NCI-H748 treated with DMSO at 0.1 percent for 48 hours (cell line): Measurements from ENCODE around the gene DUOX2.
A peak's percentile ranks its signal among the peaks of the same experiment; 100 is the strongest.
"Not testable (repeated sequence)": the region's sequence is repeated elsewhere in the genome, so short reads cannot be mapped to it uniquely, and the experiment has no call there.

Experiments
- DNase-seq: peaks from one replicate; lab custom pipeline; 2025; lab: John Stamatoyannopoulos, UW

Gene DUOX2

DNA sequence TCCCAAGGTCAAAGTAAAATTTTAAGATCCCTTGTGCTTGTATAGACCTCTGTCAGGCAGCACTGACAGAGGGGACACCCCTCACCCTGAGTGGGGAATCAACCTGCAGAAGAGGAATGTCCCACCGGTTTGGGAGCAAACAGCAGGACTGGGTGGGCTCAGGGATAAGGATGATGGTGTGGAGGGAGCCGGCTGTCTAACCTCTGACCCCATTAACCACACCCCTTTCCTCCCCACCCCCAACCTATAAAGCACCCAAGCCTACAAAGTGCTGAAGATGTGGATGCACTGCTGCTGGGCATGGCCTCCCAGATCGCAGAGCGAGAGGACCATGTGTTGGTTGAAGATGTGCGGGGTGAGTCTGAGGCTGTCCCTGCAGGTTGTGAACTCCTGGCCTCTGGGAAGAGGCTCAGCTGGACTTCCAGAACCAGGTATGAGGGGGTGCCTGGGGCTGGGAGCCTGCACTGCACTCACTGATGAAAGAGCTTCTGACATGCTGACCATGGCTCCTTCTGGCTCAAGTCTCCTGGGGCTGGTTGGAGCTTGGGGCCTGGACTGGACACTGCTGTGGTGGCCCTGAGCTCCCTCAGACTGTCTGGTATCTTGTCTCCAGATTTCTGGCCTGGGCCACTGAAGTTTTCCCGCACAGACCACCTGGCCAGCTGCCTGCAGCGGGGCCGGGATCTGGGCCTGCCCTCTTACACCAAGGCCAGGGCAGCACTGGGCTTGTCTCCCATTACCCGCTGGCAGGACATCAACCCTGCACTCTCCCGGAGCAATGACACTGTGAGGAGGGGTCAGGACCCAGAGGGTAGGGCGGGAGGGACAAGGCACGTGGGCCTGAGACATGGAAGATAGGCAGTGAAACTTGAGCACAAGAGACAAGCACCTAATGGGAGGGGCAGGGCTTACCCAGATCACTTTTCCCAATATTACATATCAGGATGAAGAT, 25.1 kb upstream of the DUOX2 start:
- no peak for DNase-seq

DNA sequence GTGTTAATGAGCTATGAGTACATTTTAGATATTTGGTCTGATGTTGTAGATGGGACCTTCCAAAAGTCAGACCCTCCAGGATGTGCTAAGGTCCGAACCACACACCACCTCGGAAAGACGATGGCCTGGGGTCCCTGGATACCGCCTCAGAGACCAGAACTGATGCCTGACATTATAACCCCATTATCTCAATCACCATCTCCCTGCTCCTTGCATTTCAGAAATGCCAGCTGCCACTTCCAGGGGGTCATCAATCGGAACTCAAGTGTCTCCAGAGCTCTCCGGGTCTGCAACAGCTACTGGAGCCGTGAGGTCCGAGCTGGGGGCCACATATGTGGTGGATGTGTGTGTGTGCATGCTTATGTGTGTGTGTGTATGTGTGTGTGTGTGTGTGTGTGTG, 23.7 kb upstream of the DUOX2 start:
- DNase-seq = no peak

DNA sequence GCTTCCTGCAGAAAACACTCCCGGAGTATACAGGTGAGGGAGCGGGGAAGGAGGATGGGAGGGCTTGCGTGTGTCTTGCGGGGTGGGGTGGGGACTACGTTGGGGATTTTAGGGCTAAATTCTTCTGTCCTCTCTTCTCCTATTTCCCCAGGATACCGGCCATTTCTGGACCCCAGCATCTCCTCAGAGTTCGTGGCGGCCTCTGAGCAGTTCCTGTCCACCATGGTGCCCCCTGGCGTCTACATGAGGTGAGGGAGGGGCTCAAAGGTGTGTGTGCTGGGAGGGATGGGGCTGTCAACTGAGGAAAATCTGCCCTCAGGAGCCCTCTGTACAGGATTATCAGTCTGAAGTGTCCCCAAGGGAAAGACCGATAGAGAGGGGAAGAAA, 22.4 kb upstream of the DUOX2 start:
- DNase-seq = no peak

DNA sequence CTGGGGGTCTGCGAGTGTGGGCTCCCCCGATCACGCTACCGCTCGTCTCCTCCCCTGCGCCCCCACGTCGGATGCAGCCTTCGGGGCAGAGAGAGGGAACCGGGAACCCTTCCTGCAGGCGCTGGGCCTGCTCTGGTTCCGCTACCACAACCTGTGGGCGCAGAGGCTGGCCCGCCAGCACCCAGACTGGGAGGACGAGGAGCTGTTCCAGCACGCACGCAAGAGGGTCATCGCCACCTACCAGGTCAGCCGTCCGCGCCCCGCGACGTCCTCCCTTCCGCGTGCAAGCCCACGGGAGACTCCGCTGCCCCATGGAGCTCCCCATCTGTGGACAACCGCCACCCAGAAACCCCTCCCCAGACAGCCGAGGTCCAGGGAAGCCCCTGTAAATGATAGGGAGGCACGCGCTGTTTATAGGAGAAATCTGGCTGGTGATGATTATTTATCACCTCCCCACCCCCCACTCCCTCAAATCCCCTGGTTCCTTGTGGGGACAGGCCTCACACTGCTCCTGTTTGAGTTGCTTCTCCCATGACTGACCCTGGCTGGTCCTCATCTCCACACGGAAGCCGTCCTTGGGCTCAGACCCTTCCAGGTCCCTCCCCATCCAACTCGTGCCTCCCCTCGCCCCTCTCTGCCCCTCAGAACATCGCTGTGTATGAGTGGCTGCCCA, 21.9 kb upstream of the DUOX2 start:
- DNase-seq = not testable (repeated sequence)

GRCh38 chr15:45134682-45135604, 21.0 kb upstream of the DUOX2 start:
- no peak for DNase-seq

GRCh38 chr15:45134046-45134445, 20.1 kb upstream of the DUOX2 start:
- DNase-seq = no peak

GRCh38 chr15:45133561-45133920, 19.6 kb upstream of the DUOX2 start:
- no peak for DNase-seq

DNA sequence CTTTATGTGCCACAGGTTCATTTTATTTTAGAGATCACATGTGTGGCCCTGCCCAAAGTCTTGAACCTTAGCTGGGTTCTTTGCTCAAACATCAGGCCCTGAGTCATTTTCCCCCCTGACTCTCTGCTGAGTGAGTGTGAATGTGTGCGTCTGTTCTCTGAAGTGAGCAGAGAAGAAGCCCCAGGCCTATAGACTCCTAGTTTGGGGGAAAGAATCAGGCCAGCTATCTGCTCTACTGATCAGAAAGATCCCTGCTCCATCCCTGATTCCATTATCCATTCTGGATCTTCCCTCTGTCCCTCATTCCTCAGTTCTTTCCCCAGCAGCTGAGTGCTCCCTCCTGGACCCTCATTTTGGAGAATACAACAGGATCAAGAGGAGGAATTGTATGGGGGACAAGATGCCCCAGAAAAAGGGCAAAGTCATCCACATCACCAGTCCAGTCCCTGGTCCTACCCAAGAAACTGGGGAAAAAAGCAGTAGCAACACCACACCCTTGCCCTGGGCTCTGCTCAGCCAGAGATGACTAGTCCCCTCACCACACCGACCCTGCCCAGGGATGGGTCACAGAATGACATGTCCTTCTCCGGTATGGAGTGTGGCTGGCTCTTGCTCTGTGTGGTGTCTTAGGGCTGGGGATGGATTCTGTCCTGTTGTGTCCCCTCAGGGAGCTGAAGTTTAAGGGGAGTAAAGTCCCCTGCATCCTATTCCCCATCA, 19.0 kb upstream of the DUOX2 start:
- DNase-seq = no peak

GRCh38 chr15:45131510-45131909, 17.5 kb upstream of the DUOX2 start:
- no peak for DNase-seq

DNA sequence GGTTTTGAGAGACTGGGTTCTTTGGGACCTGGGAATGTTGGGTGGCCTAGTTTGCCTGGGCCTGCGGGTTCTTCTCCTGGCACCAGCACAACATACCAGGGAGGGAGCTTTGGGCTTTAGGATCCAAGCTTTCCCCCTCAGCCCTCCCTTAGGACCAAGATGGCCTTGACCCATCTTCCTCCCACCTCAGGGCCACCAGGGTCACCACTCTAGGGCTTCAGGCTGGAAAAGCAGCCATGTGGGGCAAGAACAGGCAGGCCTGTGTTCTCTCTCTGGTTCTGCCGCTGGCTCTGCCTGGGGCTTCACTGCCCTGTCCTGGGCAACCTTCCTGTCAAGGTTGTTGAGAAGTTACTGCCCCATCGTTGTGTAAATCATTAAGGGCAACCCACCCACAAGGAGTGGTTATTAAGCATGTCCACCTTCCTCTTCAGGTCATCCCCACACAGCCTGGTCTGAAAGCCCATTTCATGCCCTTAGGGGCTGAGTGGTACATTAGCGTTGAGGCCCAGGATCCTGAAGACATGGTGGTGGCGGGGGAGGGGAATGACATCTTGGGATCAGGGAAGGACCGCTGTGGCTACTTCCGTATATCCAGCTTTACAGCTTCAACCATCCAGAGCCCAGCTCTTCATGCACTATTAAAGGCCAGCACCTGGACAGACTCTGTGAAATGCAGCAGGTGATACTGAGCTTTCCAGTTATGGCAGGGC, 16.5 kb upstream of the DUOX2 start:
- no peak for DNase-seq

DNA sequence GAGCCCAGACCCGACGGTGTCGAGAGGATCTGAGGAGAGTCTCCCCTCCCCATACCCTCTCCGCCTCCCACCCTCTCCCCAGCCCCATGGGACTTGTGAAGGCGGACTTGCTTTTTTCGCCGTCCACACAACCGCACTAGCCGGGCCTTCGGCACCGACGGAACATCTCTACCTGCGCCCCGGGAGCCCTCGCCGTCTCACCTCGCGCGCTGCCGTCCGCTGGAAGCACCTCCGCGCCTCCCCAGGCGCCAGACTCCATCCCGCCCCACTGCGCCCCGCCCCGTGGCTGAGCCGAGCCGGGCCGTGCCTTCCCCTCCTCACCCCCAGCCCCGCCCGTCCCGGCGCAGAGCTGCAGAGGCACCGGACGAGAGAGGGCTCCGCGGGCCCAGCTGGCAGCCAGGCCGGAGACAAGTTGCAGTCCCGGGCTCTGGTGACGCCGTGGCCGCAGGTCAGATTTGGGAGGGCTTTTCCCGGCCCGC, 15.7 kb upstream of the DUOX2 start, which contains the start of the genes DUOX1 and DUOXA1:
TSS of gene DUOX1 (plus strand) at position 344 of the 479 bp plus-strand sequence. CDS start 1,973 bp downstream, outside the sequence.
TSS of gene DUOXA1 (minus strand) at position 229 of the 479 bp plus-strand sequence. CDS start 6,865 bp downstream, outside the sequence.
- no peak for DNase-seq

DNA sequence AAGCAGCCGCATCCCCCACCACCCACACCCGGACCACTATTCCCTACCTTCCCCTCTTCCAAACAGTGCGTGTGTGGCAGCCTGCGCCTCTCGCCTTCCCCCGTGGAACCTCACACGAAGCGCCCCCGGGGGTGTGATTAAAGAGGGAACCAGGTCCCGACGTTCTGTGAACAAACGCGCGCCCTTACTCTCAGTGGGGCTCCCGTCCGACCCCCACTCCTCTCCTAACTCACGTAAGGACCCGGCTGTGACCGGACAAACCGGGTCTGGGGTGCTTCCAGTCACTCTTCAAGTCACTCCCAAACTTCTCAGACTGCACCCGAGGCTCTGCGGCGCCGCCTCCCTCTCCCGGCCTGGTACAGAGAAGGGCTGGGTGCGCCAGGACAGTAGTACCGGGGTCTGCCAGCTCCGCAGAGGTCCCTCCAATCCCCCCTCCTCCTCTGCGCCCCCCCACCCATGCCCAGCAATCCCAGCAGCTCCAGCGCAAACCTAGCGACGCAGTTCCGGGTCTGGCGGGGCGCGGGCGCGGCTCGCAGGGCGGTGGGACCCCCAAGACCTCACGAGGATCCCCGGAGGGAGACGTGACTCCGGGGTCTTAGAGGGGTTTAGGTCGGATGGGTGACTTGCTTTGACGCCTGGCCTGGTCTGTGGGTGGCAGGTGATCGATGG, 15.1 kb upstream of the DUOX2 start:
- DNase-seq = no peak

DNA sequence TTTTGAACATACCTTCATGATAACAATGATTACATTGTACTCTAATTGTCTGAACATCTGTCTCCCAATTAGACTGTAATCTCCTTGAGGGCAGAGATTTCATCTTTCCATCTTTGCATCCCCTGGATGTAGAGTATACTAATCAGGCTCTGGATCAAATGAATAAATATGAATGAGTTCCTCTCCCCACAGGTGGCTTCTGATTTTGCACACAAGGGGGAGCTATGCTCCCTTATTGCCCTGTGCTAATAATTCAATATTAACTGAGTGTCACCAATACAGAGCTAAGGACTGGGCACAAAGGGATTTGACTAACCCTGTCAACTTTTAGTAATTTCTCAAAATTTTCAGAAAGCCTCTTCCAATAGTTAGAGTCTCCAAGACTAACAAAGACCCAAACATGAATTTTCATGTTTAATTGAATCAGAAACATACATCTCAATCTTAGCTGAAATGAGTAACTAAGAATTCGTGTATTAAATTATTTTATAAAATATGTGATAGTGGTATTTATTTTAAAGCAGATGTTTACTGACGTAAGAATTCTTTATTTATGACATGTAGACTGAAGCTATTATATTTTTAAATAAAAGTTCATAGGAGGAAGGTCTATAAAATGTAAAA, 12.7 kb upstream of the DUOX2 start:
- peak; percentile 9 for DNase-seq

DNA sequence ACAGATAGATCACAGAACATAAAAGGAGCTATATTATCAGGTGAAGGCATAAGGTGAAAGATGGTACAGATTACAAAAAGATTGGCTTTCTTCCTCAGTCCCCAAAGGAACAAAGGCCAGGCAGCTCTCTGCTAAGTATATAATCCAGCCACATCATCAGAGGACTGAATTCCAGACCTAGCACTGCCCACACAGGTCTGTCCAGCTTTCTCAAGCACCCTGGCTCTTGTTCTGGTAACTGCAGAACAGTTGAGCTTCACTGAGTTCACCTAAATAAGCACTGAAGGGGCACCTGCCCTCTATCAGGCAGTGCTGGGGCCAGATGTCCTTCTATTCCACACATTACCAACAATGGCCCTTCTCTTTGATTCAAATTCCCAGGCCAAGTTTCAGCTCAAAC, 9.4 kb upstream of the DUOX2 start:
- DNase-seq = no peak

DNA sequence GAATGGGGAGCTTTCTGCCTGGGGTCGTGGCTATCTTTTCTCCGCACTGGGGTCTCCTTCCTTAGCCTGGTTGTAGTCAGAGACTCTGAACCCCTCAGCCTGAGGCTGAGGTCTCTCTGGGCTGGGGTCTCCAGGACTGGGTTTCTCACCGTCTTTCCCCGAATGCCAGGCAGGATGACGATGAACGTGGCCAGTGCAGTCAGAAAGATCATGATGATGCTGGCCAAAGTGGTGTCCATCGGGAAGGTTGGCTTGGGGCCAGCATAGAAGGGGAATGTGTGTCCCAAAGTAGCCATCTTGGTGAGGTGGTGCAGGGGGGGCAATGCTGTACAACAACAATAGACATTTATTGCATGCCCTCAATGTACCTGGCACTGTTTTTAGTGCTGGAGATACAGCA, 8.7 kb upstream of the DUOX2 start:
- DNase-seq = no peak

DNA sequence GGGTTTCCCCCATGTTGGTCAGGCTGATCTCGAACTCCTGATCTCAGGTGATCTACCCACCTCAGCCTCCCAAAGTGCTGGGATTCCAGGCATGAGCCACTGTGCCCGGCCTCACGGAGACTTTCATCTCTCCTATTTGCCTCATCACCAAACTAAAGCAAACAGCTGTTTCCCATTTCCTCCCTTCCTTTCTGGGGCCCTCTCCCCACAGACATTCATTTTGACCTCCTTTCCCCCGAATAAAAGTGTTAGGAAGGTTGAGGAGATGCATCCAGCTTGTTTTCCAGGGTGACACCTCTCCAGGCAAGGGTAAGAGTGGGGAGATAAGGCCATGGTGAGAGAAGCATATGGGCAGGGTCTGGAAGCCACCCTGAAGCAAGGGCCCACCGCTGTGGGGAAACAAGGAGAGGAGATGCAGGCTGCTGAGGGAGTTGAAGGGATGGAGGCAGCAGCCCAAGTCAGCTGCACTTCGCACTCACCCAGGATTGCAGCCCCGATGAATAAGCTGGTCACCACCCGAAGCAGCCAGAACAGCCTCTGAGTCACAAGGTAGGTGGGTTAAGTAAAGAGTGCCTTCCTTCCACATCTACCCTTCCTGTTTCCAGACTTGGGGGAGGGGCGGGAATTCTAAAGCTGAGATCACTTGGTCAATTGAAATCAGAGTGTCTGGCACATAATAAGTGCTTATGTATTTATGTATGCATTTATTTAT, 7.9 kb upstream of the DUOX2 start:
- DNase-seq = no peak

GRCh38 chr15:45121020-45121419, 7.0 kb upstream of the DUOX2 start:
- no peak for DNase-seq

DNA sequence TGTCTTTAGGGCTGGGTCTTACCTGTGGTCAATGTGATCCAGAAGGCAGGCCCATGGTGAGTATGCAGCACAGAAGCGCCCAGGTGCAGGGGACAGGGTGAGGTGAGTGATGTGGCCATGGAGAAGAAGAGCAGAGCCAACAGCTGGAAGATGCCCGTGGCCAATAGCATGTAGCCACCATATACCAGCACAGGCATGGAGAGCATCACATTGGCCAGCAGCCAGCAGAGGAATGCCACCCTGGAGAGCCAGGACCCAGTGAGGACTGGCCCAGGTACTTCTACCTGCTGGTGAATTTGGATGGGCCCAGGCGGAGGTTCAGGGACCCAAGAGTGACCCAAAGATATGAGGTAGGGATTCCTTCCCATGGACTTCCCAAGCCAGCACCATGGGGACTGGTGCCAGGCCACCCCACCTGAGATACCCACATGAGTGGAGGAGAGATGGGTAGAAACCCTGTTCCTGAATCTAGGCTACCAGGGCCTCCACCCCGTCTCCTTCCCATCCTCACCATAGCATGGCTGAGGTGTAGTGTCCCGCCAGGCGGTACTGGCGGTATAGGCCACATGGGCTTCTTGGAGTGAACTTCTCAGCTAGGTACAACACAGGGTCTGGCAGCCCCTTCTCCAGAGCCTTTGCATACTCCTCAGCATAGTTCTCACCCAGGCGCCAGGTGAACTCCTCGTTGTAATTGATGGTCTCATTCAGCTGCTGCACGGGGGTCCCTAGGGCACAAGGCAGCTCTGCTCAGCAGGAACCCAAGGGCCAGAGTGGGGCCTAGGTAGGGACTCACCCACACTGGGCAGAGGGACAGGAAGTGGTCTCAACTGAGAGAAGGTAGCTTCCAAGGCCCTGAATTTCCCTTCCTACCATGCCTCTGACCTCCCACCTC, 6.4 kb upstream of the DUOX2 start:
- DNase-seq = no peak
